ENCODE results near the gene RPL32. TPM values are rescaled to one million over a fixed set of nuclear protein-coding genes. Genes with fewer than 3 reads are reported as not detected.

RPL32 gene
- total and polyA plus RNA-seq, 12 donors, result 695 to 2,745 (median 1,305) TPM

DNA sequence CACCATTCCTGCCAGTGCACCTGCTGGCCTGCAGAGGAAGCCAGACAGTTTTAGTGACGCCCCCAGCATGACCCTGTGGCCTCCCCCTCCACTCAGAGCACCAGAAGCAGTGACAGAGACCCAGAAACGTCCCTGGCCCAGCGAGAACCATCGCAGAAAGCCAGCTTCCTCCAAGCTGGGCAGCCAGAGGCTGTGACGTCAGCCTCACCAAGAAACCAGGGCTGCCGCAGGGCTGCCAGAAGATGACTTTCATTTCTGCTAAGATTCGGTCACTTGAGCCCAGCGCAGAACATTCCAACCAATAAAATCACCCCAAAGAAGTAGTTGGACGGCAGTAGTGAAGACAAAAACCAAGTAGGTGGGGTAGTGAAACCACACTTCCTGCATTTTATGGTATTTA lies 29.6 kb upstream of the RPL32 start:
- Histone ChIP-seq H3K4me1 (replicated peaks in 1 of 2) (peaks cover 2 to 8% of the 10 kb centered on the region in 2 donors), H3K4me3 (no peak overlapping the region), H3K9me3 (replicated peaks in 1 of 3) (no peaks in the 10 kb centered on the region), H3K27ac (no peak overlapping the region), H3K27me3 (no peaks in the 10 kb centered on the region), H3K36me3 (replicated peaks in 1 of 2) (no peaks in the 10 kb centered on the region)
- DNase-seq, result peak in 1 of 7 donors; percentile 64
- intact Hi-C loops (cut with DNase I), result no loop called here
- WGBS, 4 donors, result 67 to 74% (median 72%) methylated on average over 8 to 9 of the region's 9 CpGs
- TF ChIP-seq, protein P1, sequence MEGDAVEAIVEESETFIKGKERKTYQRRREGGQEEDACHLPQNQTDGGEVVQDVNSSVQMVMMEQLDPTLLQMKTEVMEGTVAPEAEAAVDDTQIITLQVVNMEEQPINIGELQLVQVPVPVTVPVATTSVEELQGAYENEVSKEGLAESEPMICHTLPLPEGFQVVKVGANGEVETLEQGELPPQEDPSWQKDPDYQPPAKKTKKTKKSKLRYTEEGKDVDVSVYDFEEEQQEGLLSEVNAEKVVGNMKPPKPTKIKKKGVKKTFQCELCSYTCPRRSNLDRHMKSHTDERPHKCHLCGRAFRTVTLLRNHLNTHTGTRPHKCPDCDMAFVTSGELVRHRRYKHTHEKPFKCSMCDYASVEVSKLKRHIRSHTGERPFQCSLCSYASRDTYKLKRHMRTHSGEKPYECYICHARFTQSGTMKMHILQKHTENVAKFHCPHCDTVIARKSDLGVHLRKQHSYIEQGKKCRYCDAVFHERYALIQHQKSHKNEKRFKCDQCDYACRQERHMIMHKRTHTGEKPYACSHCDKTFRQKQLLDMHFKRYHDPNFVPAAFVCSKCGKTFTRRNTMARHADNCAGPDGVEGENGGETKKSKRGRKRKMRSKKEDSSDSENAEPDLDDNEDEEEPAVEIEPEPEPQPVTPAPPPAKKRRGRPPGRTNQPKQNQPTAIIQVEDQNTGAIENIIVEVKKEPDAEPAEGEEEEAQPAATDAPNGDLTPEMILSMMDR (IDR thresholded peaks at IDR 0.05), result no peak
- TF ChIP-seq POLR2A (IDR thresholded peaks at IDR 0.05), result no peak

DNA sequence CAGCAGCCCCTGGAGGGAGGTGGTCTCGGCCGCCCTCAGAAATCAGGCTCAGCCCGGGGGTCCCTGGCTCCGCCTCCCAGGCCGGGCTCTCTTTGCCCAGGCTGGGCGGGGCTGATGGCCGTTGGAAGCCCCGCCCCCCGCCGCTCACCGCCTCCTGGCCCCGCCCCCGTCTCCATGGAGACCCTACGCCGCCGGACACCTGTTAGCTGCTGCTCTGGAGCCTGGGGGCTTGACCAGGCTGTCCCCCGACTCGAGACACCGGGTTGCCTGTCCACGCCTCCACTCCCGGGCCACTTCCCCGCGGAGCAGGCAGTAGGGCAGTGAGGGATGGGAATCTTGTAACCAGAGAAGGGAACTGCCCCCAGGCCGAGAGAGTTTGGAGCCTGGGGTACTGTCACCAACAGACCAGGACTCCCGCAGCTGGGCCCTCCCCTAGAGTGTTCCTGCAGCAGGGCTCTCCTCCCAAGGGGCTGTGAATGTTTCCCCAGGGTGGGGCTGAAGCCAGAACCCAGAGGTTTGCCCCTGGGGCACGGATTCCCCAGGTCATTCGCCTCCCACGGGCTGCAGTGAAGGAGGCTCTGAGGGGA lies 27.8 kb upstream of the RPL32 start:
- H3K27me3 ChIP-seq, result no peaks in the 10 kb centered on the region
- H3K27ac ChIP-seq, result peak overlapping the region in 2 of 5 donors; percentile 66 to 78
- peaks cover 0 to 8% of the 10 kb centered on the region in 2 donors for H3K4me1 ChIP-seq (replicated peaks in 1 of 2)
- intact Hi-C loops (cut with DNase I), result no loop called here
- TF ChIP-seq POLR2A (IDR thresholded peaks at IDR 0.05), result no peak
- TF ChIP-seq, protein P1 (IDR thresholded peaks at IDR 0.05), result no peak
- H3K9me3 ChIP-seq (replicated peaks in 1 of 3), result no peaks in the 10 kb centered on the region
- 10 to 12% (median 11%) methylated on average over 3 to 28 of the region's 28 CpGs; no CpG with 5 or more reads in 1 of the 4 donors for WGBS, 4 donors
- H3K4me3 ChIP-seq, result peak overlapping the region in 2 of 4 donors; percentile 13 to 28
- H3K36me3 ChIP-seq (replicated peaks in 1 of 2), result no peaks in the 10 kb centered on the region
- DNase-seq, result peak; percentile 41 to 80 (median 70)

DNA sequence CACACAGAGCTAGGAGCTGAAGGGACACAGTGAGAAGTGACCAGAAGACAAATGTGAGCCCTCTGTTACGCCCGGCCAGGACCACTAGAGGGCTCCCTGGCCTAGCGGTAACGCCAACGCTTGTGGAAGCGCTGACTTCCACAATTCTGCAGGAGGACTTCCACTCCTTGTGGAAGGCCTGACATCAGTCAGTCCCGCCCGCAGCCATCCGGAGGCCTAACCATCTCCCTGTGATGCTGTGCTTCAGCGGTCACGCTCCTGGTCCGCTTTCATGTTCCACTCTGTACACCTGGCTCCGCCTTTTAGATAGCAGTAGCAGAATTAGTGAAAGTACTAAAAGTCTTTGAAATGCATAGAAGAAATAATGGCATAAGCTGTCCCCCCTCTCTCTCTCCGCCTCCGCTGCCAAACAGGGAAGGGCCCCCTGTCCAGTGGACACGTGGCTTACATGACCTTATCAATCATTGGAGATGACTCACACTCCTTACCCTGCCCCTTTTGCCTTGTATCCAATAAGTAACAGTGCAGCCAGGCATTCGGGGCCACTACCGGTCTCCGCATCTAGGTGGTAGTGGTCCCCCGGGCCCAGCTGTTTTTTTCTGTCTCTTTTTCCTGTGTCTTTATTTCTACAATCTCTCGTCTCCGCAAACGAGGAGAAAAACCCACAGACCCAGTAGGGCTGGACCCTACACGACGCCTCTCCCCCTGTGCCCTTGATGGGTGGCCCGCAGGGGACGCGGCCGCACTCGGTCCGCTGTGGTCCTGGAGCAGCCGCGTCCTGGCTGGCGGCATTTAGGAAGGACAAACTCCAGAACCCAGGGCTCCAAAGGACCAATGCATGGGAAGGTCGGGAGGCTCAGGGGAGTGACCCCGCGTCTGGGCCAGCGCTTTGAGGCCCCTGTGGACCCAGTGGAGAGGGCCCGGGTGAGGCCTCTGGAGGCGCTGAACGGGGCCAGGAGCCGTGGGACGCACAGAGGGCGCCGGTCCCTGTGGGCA lies 27.0 kb upstream of the RPL32 start:
- Histone ChIP-seq H3K4me1 (replicated peaks in 1 of 2) (peaks cover 0 to 8% of the 10 kb centered on the region in 2 donors), H3K27me3 (no peaks in the 10 kb centered on the region), H3K4me3 (peak overlapping the region in 2 of 4 donors; percentile 13 to 28), H3K27ac (peak overlapping the region in 3 of 5 donors; percentile 52 to 78 (median 66)), H3K9me3 (replicated peaks in 1 of 3) (no peaks in the 10 kb centered on the region), H3K36me3 (replicated peaks in 1 of 2) (no peaks in the 10 kb centered on the region)
- intact Hi-C loops (cut with DNase I), result no loop called here
- peak; percentile 80 to 96 (median 92) for DNase-seq
- 16 to 23% (median 18%) methylated on average over 33 to 45 of the region's 45 CpGs for WGBS, 4 donors
- TF ChIP-seq, protein P1 (IDR thresholded peaks at IDR 0.05), result peak; percentile 68 to 97 (median 94)
- TF ChIP-seq POLR2A (IDR thresholded peaks at IDR 0.05), result peak in 1 of 2 donors; percentile 66

DNA sequence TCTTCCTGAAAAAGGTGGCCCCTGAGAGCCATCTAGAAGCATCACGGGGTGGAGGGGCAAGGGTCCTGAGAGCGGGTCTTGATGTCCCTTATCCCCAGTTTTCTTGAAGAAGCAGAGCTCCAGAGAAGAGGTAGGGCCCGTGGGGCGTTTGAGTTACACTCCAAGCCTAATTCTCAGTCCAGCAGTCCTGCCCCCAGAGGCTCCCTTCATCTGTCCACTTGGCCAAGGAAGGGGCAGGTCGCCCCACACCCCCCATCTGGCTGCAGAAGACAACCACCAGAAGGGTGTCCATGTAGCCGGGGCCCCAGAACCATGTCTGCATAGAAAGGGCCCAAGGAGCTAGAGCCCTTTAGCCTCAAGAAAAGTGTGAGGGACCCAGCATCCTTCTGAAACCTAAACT lies 25.5 kb upstream of the RPL32 start:
- WGBS, 4 donors, result 77 to 84% (median 80%) methylated on average over 5 to 6 of the region's 6 CpGs
- Histone ChIP-seq H3K27me3 (no peaks in the 10 kb centered on the region), H3K4me3 (no peak overlapping the region), H3K4me1 (replicated peaks in 1 of 2) (peaks cover 0 to 8% of the 10 kb centered on the region in 2 donors), H3K9me3 (replicated peaks in 1 of 3) (no peaks in the 10 kb centered on the region), H3K27ac (no peak overlapping the region), H3K36me3 (replicated peaks in 1 of 2) (no peaks in the 10 kb centered on the region)
- TF ChIP-seq, protein P1 (IDR thresholded peaks at IDR 0.05), result no peak
- TF ChIP-seq POLR2A (IDR thresholded peaks at IDR 0.05), result no peak
- intact Hi-C loops (cut with DNase I), result loop anchor here in 1 of 2 donors (2.0 kb wide), 1 partner anchor 26 kb away; no protein-coding TSS in a partner anchor
- DNase-seq, result no peak

Measured in adrenal gland (tissue), 12 donors.